ENCODE results near the gene TGIF2. TPM values are rescaled to one million over a fixed set of nuclear protein-coding genes. Genes with fewer than 3 reads are reported as not detected.

The TGIF2 gene
- total RNA-seq, 1 experiment from 2014 or later: 46.9 TPM

DNA sequence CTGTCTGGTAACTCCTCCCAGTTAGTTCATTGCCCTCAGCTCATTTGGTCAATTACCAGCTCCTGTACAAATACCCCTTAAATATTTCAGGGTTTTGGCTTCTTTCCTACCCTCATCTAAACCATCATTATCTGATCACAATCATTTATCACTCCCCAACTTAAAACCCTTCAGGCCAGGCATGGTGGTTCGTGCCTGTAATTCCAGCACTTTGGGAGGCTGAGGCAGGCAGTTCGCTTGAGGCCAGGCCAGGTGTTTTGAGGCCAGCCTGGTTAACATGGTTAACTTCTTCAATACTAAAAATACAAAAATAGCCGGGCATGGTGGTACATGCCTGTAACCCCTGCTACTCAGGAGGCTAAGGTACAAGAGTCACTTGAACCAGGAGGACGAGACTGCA is 9.4 kb downstream of the TGIF2 start:
- Histone ChIP-seq H3K36me3 (replicated peaks; ENCODE audit: control insufficient read depth, insufficient read depth, low read length) (peaks cover 22% of the 10 kb centered on the region), H3K4me3 (ENCODE audit: insufficient read depth, low read depth, low read length) (no peak overlapping the region), H3K27me3 (ENCODE audit: control insufficient read depth, insufficient read depth, low read length) (no peaks in the 10 kb centered on the region)
- DNase-seq: no peak

DNA sequence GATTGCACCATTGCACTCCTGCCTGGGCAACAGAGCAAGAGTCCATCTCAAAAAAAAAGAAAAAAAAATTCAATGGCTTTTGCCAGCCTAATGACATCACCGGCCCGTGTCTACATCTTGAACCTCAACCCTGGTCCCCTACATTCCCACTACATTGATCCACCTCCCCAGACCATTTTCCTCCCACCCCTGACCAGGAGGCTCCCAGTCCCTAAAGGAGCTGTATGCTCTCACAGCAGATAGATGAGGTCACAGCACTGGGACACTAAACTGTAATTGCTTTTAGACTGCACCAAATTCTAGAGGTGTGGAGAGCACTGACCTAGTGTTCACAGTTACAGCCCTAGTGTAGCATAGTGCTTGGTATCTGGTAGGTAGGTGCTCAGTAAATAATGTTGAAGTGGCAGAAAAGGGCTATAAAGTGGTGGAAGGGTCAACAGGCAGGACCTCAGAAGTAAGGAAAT is 10.7 kb downstream of the TGIF2 start:
- H3K4me3 ChIP-seq (ENCODE audit: insufficient read depth, low read depth, low read length): no peak overlapping the region
- no peaks in the 10 kb centered on the region for H3K27me3 ChIP-seq (ENCODE audit: control insufficient read depth, insufficient read depth, low read length)
- no peak for DNase-seq
- H3K36me3 ChIP-seq (replicated peaks; ENCODE audit: control insufficient read depth, insufficient read depth, low read length): peaks cover 17% of the 10 kb centered on the region

DNA sequence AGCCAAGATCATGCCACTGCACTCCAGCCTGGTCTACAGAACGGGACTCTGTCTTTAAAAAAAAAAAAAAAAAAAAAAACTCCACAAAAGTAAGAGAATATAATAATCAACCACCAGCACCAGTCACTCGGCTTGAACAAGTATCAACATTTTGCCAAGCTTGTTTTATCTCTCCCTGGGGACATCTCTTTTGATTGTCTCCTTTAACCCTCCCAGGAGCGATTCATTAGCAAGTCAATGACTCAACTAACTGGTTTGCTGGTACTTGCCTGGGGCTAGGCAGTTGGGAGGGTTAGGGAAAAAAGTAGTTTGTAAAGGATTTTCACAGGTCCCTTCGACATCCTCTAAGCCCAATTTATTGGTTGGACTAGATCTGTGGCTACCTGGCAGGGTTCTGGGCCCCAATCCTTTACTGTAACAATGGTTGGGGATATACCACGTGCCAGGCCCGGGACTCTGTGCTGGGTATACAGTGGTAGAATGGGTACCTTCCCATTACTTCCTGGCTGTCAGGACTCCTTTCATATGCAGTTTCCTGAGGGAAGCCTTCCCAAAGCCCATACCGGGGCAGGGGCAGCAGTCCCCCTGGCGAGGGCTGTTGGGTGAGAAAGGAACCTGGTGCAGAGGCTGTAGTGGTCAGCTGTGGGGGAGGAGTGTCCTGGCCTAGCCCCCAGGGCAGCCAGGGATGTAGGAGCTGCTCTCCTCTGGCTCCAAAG is 12.2 kb downstream of the TGIF2 start:
- H3K4me3 ChIP-seq (ENCODE audit: insufficient read depth, low read depth, low read length): no peak overlapping the region
- H3K36me3 ChIP-seq (replicated peaks; ENCODE audit: control insufficient read depth, insufficient read depth, low read length): peaks cover 10% of the 10 kb centered on the region
- H3K27me3 ChIP-seq (ENCODE audit: control insufficient read depth, insufficient read depth, low read length): no peaks in the 10 kb centered on the region
- peak; percentile 86 for DNase-seq

DNA sequence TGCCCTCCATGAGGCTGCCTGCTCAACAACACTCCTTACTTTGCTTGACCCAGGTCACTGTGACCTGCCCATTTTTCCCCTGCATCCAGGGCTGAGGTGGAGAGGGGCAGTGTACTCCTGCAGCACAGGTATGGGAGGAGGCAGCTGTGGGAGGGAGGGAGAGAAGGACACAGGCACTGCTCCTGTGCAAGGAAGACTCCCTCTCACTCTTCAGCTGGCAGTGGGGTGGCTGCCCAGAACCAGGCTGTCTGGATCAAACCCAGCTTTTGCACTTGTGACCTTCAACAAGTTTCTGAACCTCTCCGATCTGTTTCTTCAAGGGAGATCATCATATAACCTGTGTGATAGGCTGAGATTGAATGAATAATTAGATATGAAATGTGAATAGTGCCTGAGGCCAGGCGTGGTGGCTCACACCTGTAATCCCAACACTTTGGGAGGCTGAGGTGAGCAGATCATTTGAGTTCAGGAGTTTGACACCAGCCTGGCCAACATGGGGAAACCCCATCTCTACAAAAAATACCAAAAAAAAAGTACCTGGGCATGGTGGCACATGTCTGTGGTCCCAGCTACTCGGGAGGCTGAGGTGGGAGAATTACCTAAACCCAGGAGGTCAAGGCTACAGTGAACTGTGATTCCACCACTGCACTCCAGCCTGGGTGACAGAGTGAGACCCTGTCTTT is 14.1 kb downstream of the TGIF2 start:
- no peak overlapping the region for H3K4me3 ChIP-seq (ENCODE audit: insufficient read depth, low read depth, low read length)
- DNase-seq: no peak
- H3K27me3 ChIP-seq (ENCODE audit: control insufficient read depth, insufficient read depth, low read length): no peaks in the 10 kb centered on the region
- H3K36me3 ChIP-seq (replicated peaks; ENCODE audit: control insufficient read depth, insufficient read depth, low read length): peaks cover 13% of the 10 kb centered on the region

DNA sequence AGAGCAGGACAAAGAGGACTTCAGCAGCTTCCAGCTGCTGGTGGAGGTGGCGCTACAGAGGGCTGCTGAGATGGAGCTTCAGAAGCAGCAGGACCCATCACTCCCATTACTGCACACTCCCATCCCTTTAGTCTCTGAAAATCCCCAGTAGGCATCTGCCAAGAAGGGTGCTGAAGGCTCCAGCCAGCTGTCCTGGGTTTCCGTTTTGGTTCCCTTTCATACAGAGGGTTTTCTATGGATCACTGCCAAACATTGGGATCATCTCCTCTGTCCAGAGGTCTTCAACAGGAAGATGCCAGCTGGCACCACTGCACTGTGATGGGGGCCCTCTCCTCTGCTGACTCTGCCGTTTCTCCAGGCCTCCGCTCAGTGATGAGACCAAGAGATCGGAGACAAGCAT is 17.9 kb downstream of the TGIF2 start:
- H3K36me3 ChIP-seq (replicated peaks; ENCODE audit: control insufficient read depth, insufficient read depth, low read length): peaks cover 19% of the 10 kb centered on the region
- no peak for DNase-seq
- H3K27me3 ChIP-seq (ENCODE audit: control insufficient read depth, insufficient read depth, low read length): no peaks in the 10 kb centered on the region
- H3K4me3 ChIP-seq (ENCODE audit: insufficient read depth, low read depth, low read length): no peak overlapping the region

DNA sequence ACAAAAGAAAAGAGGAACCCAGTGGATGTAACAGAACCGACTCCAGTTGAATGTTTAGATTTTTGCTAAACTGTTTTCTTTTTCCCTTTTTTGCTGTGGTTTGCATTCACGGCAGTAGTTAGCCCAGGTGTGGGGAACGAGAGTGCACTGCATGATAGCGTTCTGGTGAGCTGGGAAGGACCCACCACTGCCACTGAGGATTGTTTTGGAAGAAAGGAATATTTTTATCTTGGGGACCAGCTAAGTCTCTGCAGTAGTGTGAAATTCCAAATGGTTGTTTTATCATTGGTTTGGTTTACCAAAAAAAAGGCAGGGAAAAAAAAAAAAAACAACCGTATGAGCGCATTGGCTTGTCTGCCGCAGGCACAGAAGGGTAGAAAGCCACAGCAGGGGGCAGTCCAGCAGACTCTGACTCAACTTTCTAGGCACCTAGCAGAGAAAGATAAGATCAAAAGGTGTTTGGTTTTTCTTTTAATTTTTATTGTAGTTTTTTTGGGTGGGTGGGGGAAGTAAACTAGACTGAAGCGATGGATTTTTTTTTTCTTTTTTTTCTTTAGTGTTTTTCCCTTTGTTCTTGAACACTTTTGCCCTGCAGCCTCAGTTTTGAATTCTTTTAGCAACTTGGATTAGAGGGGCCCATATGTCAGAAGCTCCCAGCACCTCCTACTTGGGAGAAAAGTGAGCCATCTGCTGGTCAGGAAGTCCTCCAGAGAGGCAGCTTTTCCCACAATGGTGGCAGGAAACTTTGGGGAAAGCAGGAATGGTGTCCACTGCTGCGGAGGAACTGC is 18.7 kb downstream of the TGIF2 start:
- Histone ChIP-seq H3K4me3 (ENCODE audit: insufficient read depth, low read depth, low read length) (no peak overlapping the region), H3K36me3 (replicated peaks; ENCODE audit: control insufficient read depth, insufficient read depth, low read length) (peaks cover 17% of the 10 kb centered on the region), H3K27me3 (ENCODE audit: control insufficient read depth, insufficient read depth, low read length) (no peaks in the 10 kb centered on the region)
- DNase-seq: peak; percentile 72

DNA sequence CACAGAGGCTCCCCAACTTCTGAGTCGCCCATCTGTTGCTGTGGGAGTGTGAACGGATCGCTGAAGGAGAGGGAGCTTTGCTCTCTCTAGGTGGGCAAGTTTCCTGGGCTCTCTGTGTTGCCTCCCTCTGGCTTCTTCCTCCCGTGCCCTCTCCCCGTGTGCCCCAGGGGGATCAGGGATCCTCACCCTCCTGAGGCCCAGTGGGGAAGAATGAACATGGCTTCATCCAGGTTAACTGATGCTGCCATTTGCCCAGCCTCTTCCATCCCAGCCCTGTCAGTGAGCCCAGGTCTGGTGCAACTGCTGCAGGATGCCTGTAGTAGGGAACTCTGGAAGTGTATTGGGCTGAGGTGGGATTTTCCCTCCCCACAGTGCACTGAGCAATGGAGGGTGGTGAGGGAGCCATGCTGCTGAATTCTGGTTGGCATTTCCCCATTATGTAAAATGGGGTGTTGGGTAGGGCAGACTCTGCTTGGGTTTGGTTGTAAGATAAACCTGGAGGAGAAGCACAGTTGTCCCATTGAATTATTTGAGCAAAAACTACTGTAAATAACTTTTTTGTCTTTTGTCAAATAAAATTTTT is 20.0 kb downstream of the TGIF2 start:
- peaks cover 15% of the 10 kb centered on the region for H3K36me3 ChIP-seq (replicated peaks; ENCODE audit: control insufficient read depth, insufficient read depth, low read length)
- H3K4me3 ChIP-seq (ENCODE audit: insufficient read depth, low read depth, low read length): no peak overlapping the region
- DNase-seq: no peak
- H3K27me3 ChIP-seq (ENCODE audit: control insufficient read depth, insufficient read depth, low read length): no peaks in the 10 kb centered on the region

DNA sequence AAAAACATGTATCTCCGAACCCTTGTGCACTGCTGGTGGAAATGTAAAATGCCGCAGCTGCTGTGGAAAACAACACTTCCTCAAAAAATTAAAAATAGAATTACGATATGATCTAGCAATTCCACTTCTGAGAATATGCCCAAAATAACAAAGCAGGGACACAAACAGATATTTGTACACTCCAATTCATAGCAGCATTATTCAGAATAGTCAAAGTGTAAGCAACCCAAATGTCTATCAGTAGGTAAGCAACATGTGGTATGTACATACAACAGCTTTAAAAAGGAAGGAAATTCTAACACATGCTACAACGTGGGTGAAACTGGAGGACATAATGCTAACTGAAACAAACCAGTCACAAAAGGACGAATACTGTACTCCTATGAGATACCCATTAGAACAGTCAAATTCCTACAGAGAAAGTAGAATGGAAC is 26.5 kb downstream of the TGIF2 start:
- DNase-seq: no peak
- Histone ChIP-seq H3K36me3 (replicated peaks; ENCODE audit: control insufficient read depth, insufficient read depth, low read length) (no peaks in the 10 kb centered on the region; the same call in 1 of the 2 replicates), H3K4me3 (ENCODE audit: insufficient read depth, low read depth, low read length) (no peak overlapping the region), H3K27me3 (ENCODE audit: control insufficient read depth, insufficient read depth, low read length) (no peaks in the 10 kb centered on the region)

DNA sequence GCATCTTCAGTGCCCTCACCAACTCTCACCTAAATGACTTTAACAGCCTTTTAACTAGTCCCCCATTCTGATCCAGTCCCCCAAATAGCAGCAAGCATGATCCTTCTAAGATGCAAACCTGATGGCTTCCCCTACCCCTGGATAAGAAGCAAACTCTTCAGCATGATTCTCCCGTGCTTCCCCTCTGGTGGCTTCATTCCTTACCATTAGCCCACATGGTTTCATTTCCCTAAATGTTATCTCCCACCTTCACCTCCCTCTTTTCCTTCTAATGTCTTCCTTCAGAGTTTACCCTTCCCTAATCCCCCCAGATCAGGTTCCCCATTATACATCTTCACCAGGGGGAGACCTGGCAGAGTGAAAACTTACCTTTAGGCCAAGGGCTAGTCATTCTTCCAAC is 28.1 kb downstream of the TGIF2 start:
- no peak for DNase-seq
- H3K4me3 ChIP-seq (ENCODE audit: insufficient read depth, low read depth, low read length): no peak overlapping the region
- H3K27me3 ChIP-seq (ENCODE audit: control insufficient read depth, insufficient read depth, low read length): no peaks in the 10 kb centered on the region
- no peaks in the 10 kb centered on the region for H3K36me3 ChIP-seq (replicated peaks; ENCODE audit: control insufficient read depth, insufficient read depth, low read length)

DNA sequence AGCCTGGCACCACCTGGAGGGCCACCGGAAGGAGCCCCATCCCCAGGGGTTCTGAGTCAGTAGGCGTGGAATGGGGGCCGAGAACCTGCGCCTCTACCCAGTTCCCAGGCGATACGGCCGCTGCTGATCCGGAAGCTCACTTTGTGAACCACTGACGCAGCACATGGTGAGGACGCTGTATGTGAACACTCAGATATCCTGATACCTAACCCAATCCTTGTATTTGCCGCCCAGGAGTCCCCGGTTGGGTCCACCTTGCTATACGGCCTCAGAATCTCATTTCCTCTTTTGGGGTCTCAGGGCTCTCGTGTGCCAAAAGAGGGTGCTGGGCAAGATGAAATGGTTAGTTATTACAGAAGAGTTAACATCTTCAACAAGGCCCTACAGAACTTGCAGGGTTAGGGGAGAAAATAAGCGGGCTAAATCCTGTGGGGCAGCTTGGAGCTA is 31.6 kb downstream of the TGIF2 start:
- DNase-seq: no peak
- Histone ChIP-seq H3K4me3 (ENCODE audit: insufficient read depth, low read depth, low read length) (no peak overlapping the region), H3K27me3 (ENCODE audit: control insufficient read depth, insufficient read depth, low read length) (no peaks in the 10 kb centered on the region), H3K36me3 (replicated peaks; ENCODE audit: control insufficient read depth, insufficient read depth, low read length) (peaks cover 17% of the 10 kb centered on the region)

DNA sequence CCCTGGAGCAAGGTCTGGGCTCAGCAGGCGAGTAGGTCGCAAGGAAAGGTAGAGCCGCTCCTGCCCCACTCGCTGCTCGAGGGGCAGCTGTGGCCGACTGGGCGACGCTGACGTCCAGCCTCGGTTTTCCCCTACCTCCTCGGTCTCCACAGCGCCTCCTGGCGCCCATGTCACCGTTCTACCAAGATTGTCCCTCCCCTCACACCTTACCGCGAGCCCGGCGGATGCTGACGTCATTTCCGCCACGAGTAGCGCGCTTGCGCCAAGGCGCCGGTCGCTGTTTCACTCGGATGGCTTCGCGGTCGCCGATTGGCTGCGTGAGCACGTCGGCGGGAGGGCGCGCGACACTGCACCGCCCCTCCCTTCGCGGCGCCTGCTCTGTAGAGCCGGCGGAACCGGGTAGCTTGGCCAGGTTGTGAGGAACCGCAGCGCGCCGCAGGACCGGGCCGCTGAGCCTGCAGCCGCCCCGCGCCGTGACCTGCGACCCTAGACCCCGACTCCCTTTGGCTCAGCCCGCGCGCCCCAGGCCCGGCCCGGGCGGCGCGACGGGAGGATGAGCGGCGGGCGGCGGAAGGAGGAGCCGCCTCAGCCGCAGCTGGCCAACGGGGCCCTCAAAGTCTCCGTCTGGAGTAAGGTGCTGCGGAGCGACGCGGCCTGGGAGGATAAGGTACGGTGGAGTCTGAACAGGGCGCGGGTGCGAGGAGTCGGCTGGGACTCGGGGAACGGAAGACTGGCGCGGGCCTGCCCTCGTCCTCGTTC is 32.2 kb downstream of the TGIF2 start, which contains the start of gene RAB5IF:
Gene RAB5IF, plus strand, starts transcription at position 381 of the 759 bp plus-strand sequence. Its CDS starts 173 bp downstream, at position 554.
- Histone ChIP-seq H3K4me3 (ENCODE audit: insufficient read depth, low read depth, low read length) (peak within 1 kb of the TSS; percentile 79), H3K27me3 (ENCODE audit: control insufficient read depth, insufficient read depth, low read length) (no peaks in the 10 kb centered on the region), H3K36me3 (replicated peaks; ENCODE audit: control insufficient read depth, insufficient read depth, low read length) (peaks cover 17% of the 10 kb centered on the region)
- peak; percentile 97 for DNase-seq

DNA sequence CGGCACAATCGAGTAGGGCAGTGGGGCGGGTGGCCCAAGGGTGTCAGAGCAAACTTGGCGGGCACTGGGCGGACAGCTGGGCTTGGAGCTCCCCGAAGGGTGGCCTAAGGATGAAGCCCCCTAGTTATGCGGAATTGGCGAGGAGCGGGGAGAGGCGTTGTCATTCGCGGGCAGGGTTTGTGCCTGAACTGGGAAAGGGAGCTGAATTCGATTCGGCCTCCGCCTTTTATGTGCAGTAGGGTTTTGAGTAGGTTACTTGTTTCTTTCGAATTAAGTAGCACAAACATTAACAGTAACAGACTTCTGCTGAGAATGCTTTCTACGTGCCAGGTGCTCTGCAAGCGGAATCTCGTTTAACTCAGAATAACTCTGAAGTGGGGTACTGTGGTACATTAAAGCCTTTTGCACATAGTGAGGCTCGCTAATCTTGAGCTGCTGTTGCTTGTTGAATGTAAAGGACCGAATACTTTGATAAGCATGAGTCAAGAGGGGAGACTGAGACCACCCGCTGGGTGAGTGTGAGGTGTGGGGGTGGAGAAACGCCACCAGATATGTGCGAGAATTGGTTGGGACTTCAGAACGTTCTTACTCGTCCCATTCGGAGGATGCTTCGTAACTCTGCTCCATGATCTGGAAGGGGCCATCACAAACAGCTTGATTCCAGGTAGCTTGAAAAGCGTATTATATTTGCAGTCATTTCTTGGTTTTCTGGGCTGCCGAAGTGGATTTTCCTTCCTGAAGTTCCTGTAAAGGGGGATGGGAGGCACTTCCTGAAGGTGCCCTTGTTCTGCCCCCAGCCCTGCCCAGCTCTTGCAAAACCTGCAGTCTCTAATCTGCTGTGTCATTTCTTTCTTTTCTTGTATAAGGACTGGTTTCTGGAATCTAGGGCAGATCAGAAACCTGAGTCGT is 33.0 kb downstream of the TGIF2 start:
- peak overlapping the region; percentile 79 for H3K4me3 ChIP-seq (ENCODE audit: insufficient read depth, low read depth, low read length)
- H3K36me3 ChIP-seq (replicated peaks; ENCODE audit: control insufficient read depth, insufficient read depth, low read length): peaks cover 20% of the 10 kb centered on the region
- DNase-seq: no peak
- no peaks in the 10 kb centered on the region for H3K27me3 ChIP-seq (ENCODE audit: control insufficient read depth, insufficient read depth, low read length)

Data from H7 (cell line).